K562 (cell line): Measurements from ENCODE around the gene RASSF1. TPM values are rescaled to one million over a fixed set of nuclear protein-coding genes. Genes with fewer than 3 reads are reported as not detected.

ENCODE experiments used
- ATAC-seq: fragments of 200-7000 bp; cut with Tn5 transposase; 3 replicates; pipeline ENCODE4 v1.9.1; 2020; ENCODE audit warnings: moderate library complexity
- BruUV-seq: library from RNA; stranded (reverse); fragments of 400-500 nt; replicated peaks from 2 replicates; lab custom pipeline; 2021; lab: Mats Ljungman, UMichigan
- CTCF ChIA-PET: fragments of 300-600 bp; formaldehyde crosslinking; extraction: SDS; loops from one replicate; lab custom pipeline; 2021; ENCODE audit warnings: low intra/inter-chr PET ratio; lab: Yijun Ruan, JAX
- POLR2A ChIA-PET: fragments of 300-600, 350-650 bp; sonication (Branson Sonifier 250); formaldehyde crosslinking; extraction: SDS; loops from one replicate; lab custom pipeline; 2021; ENCODE audit warnings: antibody characterized with exemption, inconsistent platforms; lab: Yijun Ruan, JAX
- DNase-seq, 4 experiments: peaks; one replicate each; pipeline versions ENCODE4 v3.0.0 to v3.0.0-alpha.2; 2011 to 2018; ENCODE audit warnings: low spot score in 3 of 4, mixed read lengths in 3 of 4; ENCODE audit errors: extremely low read depth in 1 of 4
- FAIRE-seq: peaks from 2 replicates; lab custom pipeline; 2011; peaks lifted over from hg19 to GRCh38; lab: Jason Lieb, UNC
- H2AFZ ChIP-seq: 2 replicates; pipeline ENCODE4 v1.6.0; 2011; ENCODE audit warnings: low read depth, low read length, control low read depth, inconsistent platforms
- H3K27ac ChIP-seq: fragments of 200-600 bp; 3 replicates; pipeline ENCODE4 v1.8.0; 2011; ENCODE audit warnings: low read depth, mild to moderate bottlenecking, control low read depth, inconsistent platforms, low read length, moderate library complexity, mixed read lengths; ENCODE audit errors: extremely low read depth
- H3K27me3 ChIP-seq, 2 experiments: fragments of 300-600 bp in 1 of 2; 2 replicates in 1 of 2; 3 replicates in 1 of 2; pipeline versions ENCODE4 v1.6.0 to v1.8.0; 2011; ENCODE audit warnings: inconsistent platforms in 2 of 2, low read length in 2 of 2, mild to moderate bottlenecking in 1 of 2, mixed read lengths in 1 of 2, moderate library complexity in 1 of 2; ENCODE audit not compliant: control insufficient read depth in 2 of 2, insufficient read depth in 2 of 2
- H3K36me3 ChIP-seq: fragments of 300-600 bp; 3 replicates; pipeline ENCODE4 v1.8.0; 2011; ENCODE audit warnings: mild to moderate bottlenecking, low read length, inconsistent platforms; ENCODE audit not compliant: control insufficient read depth, insufficient read depth
- H3K4me1 ChIP-seq, 2 experiments: fragments of 200-600 bp in 1 of 2; replicated peaks in 1 of 2; 2 replicates in 1 of 2; 3 replicates in 1 of 2; pipeline versions ENCODE4 v1.5.1 to v1.8.0; 2011; ENCODE audit warnings: inconsistent platforms in 2 of 2, low read length in 2 of 2, mild to moderate bottlenecking in 1 of 2, mixed read lengths in 1 of 2, moderate library complexity in 1 of 2; ENCODE audit not compliant: control insufficient read depth in 2 of 2, insufficient read depth in 2 of 2
- H3K4me2 ChIP-seq: 2 replicates; pipeline ENCODE4 v1.6.1; 2011; ENCODE audit warnings: low read length, control low read depth, inconsistent platforms, mixed read lengths; ENCODE audit not compliant: insufficient read depth
- H3K4me3 ChIP-seq: fragments of 200-600 bp; sonication (generic), shearing (Covaris generic); 2 replicates; pipeline ENCODE4 v1.5.1; 2016; ENCODE audit warnings: control low read depth, inconsistent platforms
- H3K79me2 ChIP-seq: fragments of 200-600 bp; 3 replicates; pipeline ENCODE4 v1.8.0; 2011; ENCODE audit warnings: low read length, inconsistent platforms; ENCODE audit not compliant: control insufficient read depth, insufficient read depth
- H3K9ac ChIP-seq, 2 experiments: 2 replicates each; pipeline versions ENCODE4 v1.6.0 to v1.6.1; 2011; ENCODE audit warnings: low read depth in 2 of 2, low read length in 2 of 2, control low read depth in 1 of 2, inconsistent platforms in 1 of 2, mild to moderate bottlenecking in 1 of 2, mixed read lengths in 1 of 2; ENCODE audit not compliant: insufficient read depth in 1 of 2
- H3K9me1 ChIP-seq: one replicate; pipeline ENCODE4 v1.6.0; 2011; ENCODE audit warnings: inconsistent platforms, mild to moderate bottlenecking, low read length, moderate library complexity; ENCODE audit not compliant: control insufficient read depth, insufficient read depth
- H3K9me3 ChIP-seq: replicated peaks from 2 replicates; pipeline ENCODE4 v1.5.1; 2011; ENCODE audit warnings: low read depth, low read length, inconsistent platforms; ENCODE audit not compliant: control insufficient read depth, insufficient read depth
- H4K20me1 ChIP-seq: replicated peaks from 2 replicates; pipeline ENCODE4 v1.6.1; 2011; ENCODE audit warnings: low read length, inconsistent platforms, mixed read lengths; ENCODE audit not compliant: control insufficient read depth, insufficient read depth
- BCLAF1 ChIP-seq, 2 experiments: fragments of 450-650 bp in 1 of 2; IDR thresholded peaks; 2 replicates each; pipeline ENCODE4 v1.6.1; 2011 to 2017; ENCODE audit warnings: low read depth in 2 of 2, antibody characterized with exemption in 1 of 2, borderline replicate concordance in 1 of 2, low read length in 1 of 2, mild to moderate bottlenecking in 1 of 2, mixed read lengths in 1 of 2; ENCODE audit not compliant: control insufficient read depth in 1 of 2
- ETV6 ChIP-seq, 3 experiments: fragments of 150-350 bp in 1 of 3; sonication (generic) in 1 of 3; formaldehyde crosslinking in 1 of 3; IDR thresholded peaks; 2 replicates each; pipeline versions ENCODE4 v1.6.1 to v1.8.0; 2014 to 2022; ENCODE audit warnings: borderline replicate concordance in 2 of 3, low read depth in 2 of 3, antibody characterized with exemption in 1 of 3, low read length in 1 of 3, mild to moderate bottlenecking in 1 of 3, missing genetic modification reagents in 1 of 3
- FOXA1 ChIP-seq: fragments of 450-650 bp; IDR thresholded peaks from 2 replicates; pipeline ENCODE4 v1.6.1; 2016; ENCODE audit warnings: mild to moderate bottlenecking, borderline replicate concordance
- FOXK2 ChIP-seq, 2 experiments: fragments of 450-650 bp; IDR thresholded peaks in 1 of 2; conservative IDR thresholded peaks in 1 of 2; 2 replicates each; pipeline ENCODE4 v1.6.1; 2016; ENCODE audit warnings: low read depth in 2 of 2, mild to moderate bottlenecking in 1 of 2
- FUS ChIP-seq: fragments of 200-400 bp; formaldehyde crosslinking; optimal IDR thresholded peaks from 2 replicates; pipeline ENCODE3; 2017; ENCODE audit warnings: low read depth, low read length
- MIER1 ChIP-seq: fragments of 450-650 bp; IDR thresholded peaks from 2 replicates; pipeline ENCODE4 v1.6.1; 2016; ENCODE audit warnings: antibody characterized with exemption, mild to moderate bottlenecking, low read depth
- NCOA4 ChIP-seq: fragments of 450-650 bp; IDR thresholded peaks from 2 replicates; pipeline ENCODE4 v1.6.1; 2018; ENCODE audit warnings: mild to moderate bottlenecking; ENCODE audit not compliant: partially characterized antibody
- NR4A1 ChIP-seq, 2 experiments: fragments of 250-450 bp in 1 of 2; fragments of 450-650 bp in 1 of 2; sonication (Bioruptor Pico) in 1 of 2; IDR thresholded peaks; 2 replicates each; pipeline versions ENCODE4 v1.4.0 to v1.6.1; 2016 to 2020; ENCODE audit warnings: mild to moderate bottlenecking in 2 of 2, missing compliant biosample characterization in 1 of 2, missing genetic modification characterization in 1 of 2, moderate library complexity in 1 of 2
- PCBP2 ChIP-seq: fragments of 200-400 bp; formaldehyde crosslinking; IDR thresholded peaks from 2 replicates; pipeline ENCODE4 v1.6.1; 2018; ENCODE audit warnings: low read length, low read depth, mild to moderate bottlenecking, moderate library complexity; ENCODE audit not compliant: poor library complexity, severe bottlenecking
- SMAD2 ChIP-seq: fragments of 150-350 bp; IDR thresholded peaks from 2 replicates; pipeline ENCODE4 v1.6.1; 2014; ENCODE audit warnings: low read depth, mild to moderate bottlenecking, low read length
- SMARCB1 ChIP-seq: IDR thresholded peaks from 2 replicates; pipeline ENCODE4 v1.6.1; 2011; ENCODE audit warnings: improper control_type of control experiment, low read depth; ENCODE audit not compliant: insufficient read length
- ZBED1 ChIP-seq: IDR thresholded peaks from 2 replicates; pipeline ENCODE4 v1.6.1; 2014
- ZNF551 ChIP-seq: fragments of 250-450 bp; sonication (Bioruptor Pico); IDR thresholded peaks from 2 replicates; pipeline ENCODE4 v1.5.0; 2021; ENCODE audit warnings: mild to moderate bottlenecking, moderate library complexity
- WGBS: fragments of 100-300 bp; shearing (Covaris generic); methylation state at CpG from one replicate; pipeline ENCODE4 v1.1.6; 2016; ENCODE audit warnings: low coverage, mixed read lengths; ENCODE audit not compliant: insufficient coverage; ENCODE audit errors: missing lambda C conversion rate; 5-methylcytosine and 5-hydroxymethylcytosine counted together
- in situ Hi-C: fragments of 300-500 bp; cut with MboI; formaldehyde crosslinking; loops from 4 replicates; pipeline ENCODE4 v1.15.0; 2018; ENCODE audit warnings: inconsistent platforms, mixed read lengths
- intact Hi-C: fragments of 100-400 bp; cut with micrococcal nuclease; formaldehyde crosslinking; loops from 2 replicates; pipeline ENCODE4 v1.14.2; 2022
- polyA plus RNA-seq, 8 experiments: library from polyadenylated mRNA; depleted of rRNA in 4 of 8; stranded (reverse) in 5 of 8; unstranded in 3 of 8; fragments of >200 nt; fragmentation: Nextera tagmentation in 2 of 8; fragmentation: Illumina TruSeq in 1 of 8; extraction: Ambion mirVana in 2 of 8; extraction: Trizol in 1 of 8; gene quantifications; 2 replicates each; pipeline versions ENCODE4 v1.2.1 to v1.2.3, GENCODE V29; 2011 to 2014; ENCODE audit warnings: inconsistent platforms in 1 of 8, missing spikeins in 1 of 8
- total RNA-seq, 7 experiments: library from RNA; depleted of rRNA in 6 of 7; stranded (reverse); fragments of >200 nt in 6 of 7; fragmentation: Illumina TruSeq in 2 of 7; extraction: Trizol in 2 of 7; gene quantifications; 2 replicates each; pipeline versions ENCODE4 v1.2.1 to v1.2.3, GENCODE V29; 2011 to 2021; ENCODE audit warnings: low replicate concordance in 1 of 7
- TF ChIP-seq, protein P1 (sequence below): fragments of 250-450 bp; sonication (Bioruptor Pico); IDR thresholded peaks from 2 replicates; pipeline ENCODE4 v1.4.0; 2020; ENCODE audit warnings: borderline replicate concordance

RASSF1 gene
- total and polyA plus RNA-seq, 9 of the 15 experiments (the other 6 are each of a cell fraction or from before 2014, with no cell fraction given) = 3.6 to 57.1 (median 24.6) TPM

DNA sequence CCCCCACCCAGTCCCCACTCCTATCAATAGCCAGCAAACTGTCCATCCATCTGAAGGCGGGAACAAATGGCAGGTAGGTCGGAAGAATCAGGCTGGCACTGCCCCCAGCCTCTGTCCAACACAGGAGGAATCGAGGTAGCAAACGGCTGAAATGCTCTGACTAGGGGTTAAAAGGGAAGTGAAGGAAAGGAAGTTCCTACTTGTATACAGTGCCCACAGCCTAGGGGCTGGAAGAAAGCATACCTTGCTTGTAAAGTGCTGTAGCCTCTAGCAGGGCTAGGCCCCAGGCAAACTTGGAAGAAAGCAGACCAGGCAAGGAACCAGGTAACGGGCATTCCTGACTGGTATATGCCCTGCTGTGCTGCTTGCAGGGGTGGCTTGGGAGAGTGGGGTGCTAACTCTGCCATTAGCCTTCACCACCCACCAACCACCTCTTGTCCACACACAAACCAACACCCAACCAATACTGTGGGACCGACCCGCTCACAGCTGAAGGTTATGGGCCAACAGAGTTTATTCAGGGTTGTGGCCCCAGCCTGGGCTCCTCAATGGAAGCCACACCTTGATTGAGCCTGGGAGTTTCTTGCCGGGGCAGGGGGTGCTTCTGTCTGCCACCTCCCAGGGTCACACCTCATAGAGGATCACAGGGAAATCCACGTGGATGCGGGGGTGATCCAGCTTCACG, 15.0 kb downstream of the RASSF1 start (continued):
- TF ChIP-seq, protein P1, sequence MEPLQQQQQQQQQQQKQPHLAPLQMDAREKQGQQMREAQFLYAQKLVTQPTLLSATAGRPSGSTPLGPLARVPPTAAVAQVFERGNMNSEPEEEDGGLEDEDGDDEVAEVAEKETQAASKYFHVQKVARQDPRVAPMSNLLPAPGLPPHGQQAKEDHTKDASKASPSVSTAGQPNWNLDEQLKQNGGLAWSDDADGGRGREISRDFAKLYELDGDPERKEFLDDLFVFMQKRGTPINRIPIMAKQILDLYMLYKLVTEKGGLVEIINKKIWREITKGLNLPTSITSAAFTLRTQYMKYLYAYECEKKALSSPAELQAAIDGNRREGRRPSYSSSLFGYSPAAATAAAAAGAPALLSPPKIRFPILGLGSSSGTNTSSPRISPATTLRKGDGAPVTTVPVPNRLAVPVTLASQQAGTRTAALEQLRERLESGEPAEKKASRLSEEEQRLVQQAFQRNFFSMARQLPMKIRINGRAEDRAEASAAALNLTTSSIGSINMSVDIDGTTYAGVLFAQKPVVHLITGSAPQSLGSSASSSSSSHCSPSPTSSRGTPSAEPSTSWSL (CRISPR knock-in tag) = no peak
- no peak for TF ChIP-seq PCBP2

GRCh38 chr3:50325113-50325480, 15.5 kb downstream of the RASSF1 start:
- FAIRE-seq (no peak), ATAC-seq (no peak), DNase-seq (no peak)
- no TSS peak for BruUV-seq
- Histone ChIP-seq H3K9me3 (no peaks in the 10 kb centered on the region), H3K27ac (no peak overlapping the region), H3K79me2 (peaks cover 22% of the 10 kb centered on the region), H3K4me3 (no peak overlapping the region), H3K36me3 (peaks cover 35% of the 10 kb centered on the region; the same call in 1 of the 3 replicates), H3K4me1 (peaks cover 21 to 47% of the 10 kb centered on the region in 2 experiments; a peak in 4 of 5 replicates), H3K4me2 (no peak overlapping the region), H3K9ac (no peak overlapping the region), H3K27me3 (no peaks in the 10 kb centered on the region), H2AFZ (no peak overlapping the region), H4K20me1 (no peaks in the 10 kb centered on the region), H3K9me1 (no peaks in the 10 kb centered on the region)
- in situ Hi-C loops (no loop called here), intact Hi-C loops (loop anchor here (2.0 kb wide), 1 partner anchor 136 kb away; no protein-coding TSS in a partner anchor)
- WGBS = no CpG with 5 or more reads among the region's 2 CpGs
- ChIA-PET POLR2A (no interaction called here), CTCF (interaction anchor here (1.4 to 2.1 kb wide), 2 partner anchors 51 to 98 kb away, joined by 6 read pairs; no protein-coding TSS in a partner anchor)
- no peak for TF ChIP-seq FOXK2 (conservative IDR thresholded peaks at IDR 0.05 in 1 of 2, IDR thresholded peaks at IDR 0.05 in 1 of 2; ENCODE audit: low read depth in 2 of 2)
- TF ChIP-seq FOXA1 = no peak
- no peak for TF ChIP-seq ZNF551 (CRISPR knock-in tag)
- TF ChIP-seq NCOA4 = no peak
- no peak for TF ChIP-seq BCLAF1 (IDR thresholded peaks at IDR 0.05; ENCODE audit: borderline replicate concordance in 1 of 2, control insufficient read depth in 1 of 2, low read depth in 2 of 2, low read length in 1 of 2)
- no peak for TF ChIP-seq FUS
- no peak for TF ChIP-seq ETV6 (IDR thresholded peaks at IDR 0.05; ENCODE audit: borderline replicate concordance in 1 of 2, low read depth in 2 of 2, low read length in 1 of 2)
- no peak for TF ChIP-seq ETV6 (CRISPR knock-in tag; IDR thresholded peaks at IDR 0.05; ENCODE audit: borderline replicate concordance)
- TF ChIP-seq MIER1 = no peak
- TF ChIP-seq ZBED1 = no peak
- no peak for TF ChIP-seq NR4A1 (CRISPR knock-in tag; IDR thresholded peaks at IDR 0.05)
- TF ChIP-seq NR4A1 (tag; IDR thresholded peaks at IDR 0.05) = no peak
- no peak for TF ChIP-seq SMARCB1
- no peak for TF ChIP-seq SMAD2
